Activated T-helper 17 cell treated with anti-CD3 and anti-CD28 coated beads, Interleukin-2, amount 50 U/mL, for 72 hours (primary cell): ENCODE data around the gene EIF2S2. TPM values are rescaled to one million over a fixed set of nuclear protein-coding genes. Genes with fewer than 3 reads are reported as not detected.

Experiments
- ATAC-seq: fragments of 150-1000 bp; cut with Tn5 transposase; replicated peaks from 2 replicates; pipeline ENCODE4 v1.10.0; 2021; ENCODE audit warnings: mild to moderate bottlenecking, moderate library complexity
- H3K27ac Mint-ChIP-seq: one replicate; pipeline ENCODE4 v1.8.0; 2022; ENCODE audit warnings: mixed read lengths
- H3K27me3 Mint-ChIP-seq: one replicate; pipeline ENCODE4 v1.8.0; 2022; ENCODE audit warnings: mixed read lengths
- H3K36me3 Mint-ChIP-seq: one replicate; pipeline ENCODE4 v1.8.0; 2022; ENCODE audit warnings: low read depth, mild to moderate bottlenecking, mixed read lengths
- H3K4me1 Mint-ChIP-seq: one replicate; pipeline ENCODE4 v1.8.0; 2022; ENCODE audit warnings: mixed read lengths
- H3K4me3 Mint-ChIP-seq: one replicate; pipeline ENCODE4 v1.8.0; 2022; ENCODE audit warnings: mild to moderate bottlenecking, mixed read lengths
- H3K9me3 Mint-ChIP-seq: one replicate; pipeline ENCODE4 v1.8.0; 2022; ENCODE audit warnings: mixed read lengths
- total RNA-seq, 2 donors: library from RNA; stranded (reverse); gene quantifications; one replicate each; pipeline ENCODE4 v1.2.3, GENCODE V29; 2022

The EIF2S2 gene
- total RNA-seq, 2 donors from 2014 or later = 64.0 to 107 TPM

GRCh38 chr20:34047917-34048316, 64.1 kb downstream of the EIF2S2 start:
- Mint-ChIP-seq H3K27me3 (no peaks in the 10 kb centered on the region), H3K4me3 (no peak overlapping the region), H3K9me3 (no peaks in the 10 kb centered on the region), H3K4me1 (peaks cover 43% of the 10 kb centered on the region), H3K36me3 (peaks cover 36% of the 10 kb centered on the region), H3K27ac (no peak overlapping the region)
- no peak for ATAC-seq

- H3K36me3 Mint-ChIP-seq = peaks cover 39% of the 10 kb centered on the region
- no peaks in the 10 kb centered on the region for H3K9me3 Mint-ChIP-seq
- H3K27me3 Mint-ChIP-seq = no peaks in the 10 kb centered on the region
- peak overlapping the region; percentile 49 for H3K27ac Mint-ChIP-seq
- no peak for ATAC-seq
- H3K4me3 Mint-ChIP-seq = no peak overlapping the region
- peaks cover 51% of the 10 kb centered on the region for H3K4me1 Mint-ChIP-seq
Observed at GRCh38 chr20:34047010-34047687, 64.9 kb downstream of the EIF2S2 start.

GRCh38 chr20:34045930-34046725, 65.9 kb downstream of the EIF2S2 start:
- no peaks in the 10 kb centered on the region for H3K9me3 Mint-ChIP-seq
- peak overlapping the region; percentile 13 for H3K27ac Mint-ChIP-seq
- H3K27me3 Mint-ChIP-seq = no peaks in the 10 kb centered on the region
- peaks cover 60% of the 10 kb centered on the region for H3K4me1 Mint-ChIP-seq
- no peak overlapping the region for H3K4me3 Mint-ChIP-seq
- no peak for ATAC-seq
- H3K36me3 Mint-ChIP-seq = peaks cover 43% of the 10 kb centered on the region

GRCh38 chr20:34045294-34045693, 66.7 kb downstream of the EIF2S2 start:
- Mint-ChIP-seq H3K9me3 (no peaks in the 10 kb centered on the region), H3K27me3 (no peaks in the 10 kb centered on the region), H3K4me1 (peaks cover 68% of the 10 kb centered on the region), H3K27ac (peak overlapping the region; percentile 13), H3K4me3 (no peak overlapping the region), H3K36me3 (peaks cover 43% of the 10 kb centered on the region)
- no peak for ATAC-seq

- Mint-ChIP-seq H3K27me3 (no peaks in the 10 kb centered on the region), H3K9me3 (no peaks in the 10 kb centered on the region), H3K4me3 (no peak overlapping the region), H3K27ac (peak overlapping the region; percentile 7), H3K4me1 (peaks cover 59% of the 10 kb centered on the region), H3K36me3 (peaks cover 43% of the 10 kb centered on the region)
- no peak for ATAC-seq
Observed at GRCh38 chr20:34043025-34043424, 69.0 kb downstream of the EIF2S2 start.

GRCh38 chr20:34042262-34042661, 69.8 kb downstream of the EIF2S2 start:
- H3K36me3 Mint-ChIP-seq = peaks cover 41% of the 10 kb centered on the region
- H3K4me3 Mint-ChIP-seq = no peak overlapping the region
- H3K27me3 Mint-ChIP-seq = no peaks in the 10 kb centered on the region
- peak overlapping the region; percentile 7 for H3K27ac Mint-ChIP-seq
- peaks cover 63% of the 10 kb centered on the region for H3K4me1 Mint-ChIP-seq
- ATAC-seq = no peak
- no peaks in the 10 kb centered on the region for H3K9me3 Mint-ChIP-seq

GRCh38 chr20:34041226-34041625, 70.8 kb downstream of the EIF2S2 start:
- no peak overlapping the region for H3K4me3 Mint-ChIP-seq
- H3K4me1 Mint-ChIP-seq = peaks cover 70% of the 10 kb centered on the region
- no peaks in the 10 kb centered on the region for H3K27me3 Mint-ChIP-seq
- peaks cover 35% of the 10 kb centered on the region for H3K36me3 Mint-ChIP-seq
- no peak for ATAC-seq
- no peaks in the 10 kb centered on the region for H3K9me3 Mint-ChIP-seq
- H3K27ac Mint-ChIP-seq = peak overlapping the region; percentile 31

- H3K27ac Mint-ChIP-seq = peak overlapping the region; percentile 31
- no peak for ATAC-seq
Observed at GRCh38 chr20:34040300-34040995, 71.6 kb downstream of the EIF2S2 start.

More at GRCh38 chr20:34040300-34040995, 71.6 kb downstream of the EIF2S2 start:
- Mint-ChIP-seq H3K36me3 (peaks cover 29% of the 10 kb centered on the region), H3K27me3 (no peaks in the 10 kb centered on the region), H3K4me3 (no peak overlapping the region), H3K4me1 (peaks cover 69% of the 10 kb centered on the region), H3K9me3 (no peaks in the 10 kb centered on the region)

Other genes starting within 250 kb of the EIF2S2 start
- 100 to 1,000 TPM; 112 to 142 TPM for gene RALY, start 118.3 kb downstream of the EIF2S2 start, total RNA-seq
- gene ASIP, start 129.2 kb upstream of the EIF2S2 start, total RNA-seq = not detected
- gene AHCY, start 191.1 kb upstream of the EIF2S2 start, total RNA-seq = 100 to 1,000 TPM in 1 of 2 donors, 10 to 100 TPM in 1; 94.5 to 174 TPM